ENCODE data around the gene NAA40. TPM values are rescaled to one million over a fixed set of nuclear protein-coding genes. Genes with fewer than 3 reads are reported as not detected.

NAA40 gene
- total and polyA plus RNA-seq, 2 experiments from 2014 or later, result 10.1 to 24.6 TPM

GRCh38 chr11:63931876-63932275 is 6.9 kb upstream of the NAA40 start:
- Mint-ChIP-seq H3K27me3 (ENCODE audit: insufficient read depth, low read depth, poor library complexity) (peaks cover 15% of the 10 kb centered on the region), H3K27ac (no peak overlapping the region), H3K4me1 (peaks cover 7% of the 10 kb centered on the region; the same call in 2 of the 3 replicates), H3K9me3 (no peaks in the 10 kb centered on the region), H3K4me3 (no peak overlapping the region), H3K36me3 (ENCODE audit: low read depth) (no peaks in the 10 kb centered on the region)
- Histone ChIP-seq H3F3A (replicated peaks; ENCODE audit: low read depth) (0 out of 2 replicates have a peak, but pooled peaks cover 3% of the 10 kb centered on the region), H3K79me2 (replicated peaks; ENCODE audit: insufficient read depth) (no peaks in the 10 kb centered on the region), H4K20me1 (replicated peaks; ENCODE audit: insufficient read depth) (no peaks in the 10 kb centered on the region), H3K27ac (ENCODE audit: low read depth) (no peak overlapping the region), H3K4me1 (ENCODE audit: insufficient read depth) (no peaks in the 10 kb centered on the region), H2AFZ (peak overlapping the region; percentile 87), H3K36me3 (ENCODE audit: insufficient read depth) (no peaks in the 10 kb centered on the region), H3K4me2 (no peak overlapping the region), H3K4me3 (no peak overlapping the region), H3K9me2 (ENCODE audit: insufficient read depth) (no peaks in the 10 kb centered on the region), H3K27me3 (ENCODE audit: insufficient read depth) (peaks cover 25% of the 10 kb centered on the region)
- no peak for DNase-seq (ENCODE audit: low spot score)
- TF ChIP-seq, protein P1, sequence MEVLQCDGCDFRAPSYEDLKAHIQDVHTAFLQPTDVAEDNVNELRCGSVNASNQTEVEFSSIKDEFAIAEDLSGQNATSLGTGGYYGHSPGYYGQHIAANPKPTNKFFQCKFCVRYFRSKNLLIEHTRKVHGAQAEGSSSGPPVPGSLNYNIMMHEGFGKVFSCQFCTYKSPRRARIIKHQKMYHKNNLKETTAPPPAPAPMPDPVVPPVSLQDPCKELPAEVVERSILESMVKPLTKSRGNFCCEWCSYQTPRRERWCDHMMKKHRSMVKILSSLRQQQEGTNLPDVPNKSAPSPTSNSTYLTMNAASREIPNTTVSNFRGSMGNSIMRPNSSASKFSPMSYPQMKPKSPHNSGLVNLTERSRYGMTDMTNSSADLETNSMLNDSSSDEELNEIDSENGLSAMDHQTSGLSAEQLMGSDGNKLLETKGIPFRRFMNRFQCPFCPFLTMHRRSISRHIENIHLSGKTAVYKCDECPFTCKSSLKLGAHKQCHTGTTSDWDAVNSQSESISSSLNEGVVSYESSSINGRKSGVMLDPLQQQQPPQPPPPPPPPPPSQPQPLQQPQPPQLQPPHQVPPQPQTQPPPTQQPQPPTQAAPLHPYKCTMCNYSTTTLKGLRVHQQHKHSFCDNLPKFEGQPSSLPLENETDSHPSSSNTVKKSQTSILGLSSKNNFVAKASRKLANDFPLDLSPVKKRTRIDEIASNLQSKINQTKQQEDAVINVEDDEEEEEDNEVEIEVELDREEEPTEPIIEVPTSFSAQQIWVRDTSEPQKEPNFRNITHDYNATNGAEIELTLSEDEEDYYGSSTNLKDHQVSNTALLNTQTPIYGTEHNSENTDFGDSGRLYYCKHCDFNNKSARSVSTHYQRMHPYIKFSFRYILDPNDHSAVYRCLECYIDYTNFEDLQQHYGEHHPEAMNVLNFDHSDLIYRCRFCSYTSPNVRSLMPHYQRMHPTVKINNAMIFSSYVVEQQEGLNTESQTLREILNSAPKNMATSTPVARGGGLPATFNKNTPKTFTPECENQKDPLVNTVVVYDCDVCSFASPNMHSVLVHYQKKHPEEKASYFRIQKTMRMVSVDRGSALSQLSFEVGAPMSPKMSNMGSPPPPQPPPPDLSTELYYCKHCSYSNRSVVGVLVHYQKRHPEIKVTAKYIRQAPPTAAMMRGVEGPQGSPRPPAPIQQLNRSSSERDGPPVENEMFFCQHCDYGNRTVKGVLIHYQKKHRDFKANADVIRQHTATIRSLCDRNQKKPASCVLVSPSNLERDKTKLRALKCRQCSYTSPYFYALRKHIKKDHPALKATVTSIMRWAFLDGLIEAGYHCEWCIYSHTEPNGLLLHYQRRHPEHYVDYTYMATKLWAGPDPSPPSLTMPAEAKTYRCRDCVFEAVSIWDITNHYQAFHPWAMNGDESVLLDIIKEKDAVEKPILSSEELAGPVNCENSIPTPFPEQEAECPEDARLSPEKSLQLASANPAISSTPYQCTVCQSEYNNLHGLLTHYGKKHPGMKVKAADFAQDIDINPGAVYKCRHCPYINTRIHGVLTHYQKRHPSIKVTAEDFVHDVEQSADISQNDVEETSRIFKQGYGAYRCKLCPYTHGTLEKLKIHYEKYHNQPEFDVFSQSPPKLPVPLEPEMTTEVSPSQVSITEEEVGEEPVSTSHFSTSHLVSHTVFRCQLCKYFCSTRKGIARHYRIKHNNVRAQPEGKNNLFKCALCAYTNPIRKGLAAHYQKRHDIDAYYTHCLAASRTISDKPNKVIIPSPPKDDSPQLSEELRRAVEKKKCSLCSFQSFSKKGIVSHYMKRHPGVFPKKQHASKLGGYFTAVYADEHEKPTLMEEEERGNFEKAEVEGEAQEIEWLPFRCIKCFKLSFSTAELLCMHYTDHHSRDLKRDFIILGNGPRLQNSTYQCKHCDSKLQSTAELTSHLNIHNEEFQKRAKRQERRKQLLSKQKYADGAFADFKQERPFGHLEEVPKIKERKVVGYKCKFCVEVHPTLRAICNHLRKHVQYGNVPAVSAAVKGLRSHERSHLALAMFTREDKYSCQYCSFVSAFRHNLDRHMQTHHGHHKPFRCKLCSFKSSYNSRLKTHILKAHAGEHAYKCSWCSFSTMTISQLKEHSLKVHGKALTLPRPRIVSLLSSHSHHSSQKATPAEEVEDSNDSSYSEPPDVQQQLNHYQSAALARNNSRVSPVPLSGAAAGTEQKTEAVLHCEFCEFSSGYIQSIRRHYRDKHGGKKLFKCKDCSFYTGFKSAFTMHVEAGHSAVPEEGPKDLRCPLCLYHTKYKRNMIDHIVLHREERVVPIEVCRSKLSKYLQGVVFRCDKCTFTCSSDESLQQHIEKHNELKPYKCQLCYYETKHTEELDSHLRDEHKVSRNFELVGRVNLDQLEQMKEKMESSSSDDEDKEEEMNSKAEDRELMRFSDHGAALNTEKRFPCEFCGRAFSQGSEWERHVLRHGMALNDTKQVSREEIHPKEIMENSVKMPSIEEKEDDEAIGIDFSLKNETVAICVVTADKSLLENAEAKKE (CRISPR knock-in tag; IDR thresholded peaks at IDR 0.05), result no peak
- TF ChIP-seq, protein P2, sequence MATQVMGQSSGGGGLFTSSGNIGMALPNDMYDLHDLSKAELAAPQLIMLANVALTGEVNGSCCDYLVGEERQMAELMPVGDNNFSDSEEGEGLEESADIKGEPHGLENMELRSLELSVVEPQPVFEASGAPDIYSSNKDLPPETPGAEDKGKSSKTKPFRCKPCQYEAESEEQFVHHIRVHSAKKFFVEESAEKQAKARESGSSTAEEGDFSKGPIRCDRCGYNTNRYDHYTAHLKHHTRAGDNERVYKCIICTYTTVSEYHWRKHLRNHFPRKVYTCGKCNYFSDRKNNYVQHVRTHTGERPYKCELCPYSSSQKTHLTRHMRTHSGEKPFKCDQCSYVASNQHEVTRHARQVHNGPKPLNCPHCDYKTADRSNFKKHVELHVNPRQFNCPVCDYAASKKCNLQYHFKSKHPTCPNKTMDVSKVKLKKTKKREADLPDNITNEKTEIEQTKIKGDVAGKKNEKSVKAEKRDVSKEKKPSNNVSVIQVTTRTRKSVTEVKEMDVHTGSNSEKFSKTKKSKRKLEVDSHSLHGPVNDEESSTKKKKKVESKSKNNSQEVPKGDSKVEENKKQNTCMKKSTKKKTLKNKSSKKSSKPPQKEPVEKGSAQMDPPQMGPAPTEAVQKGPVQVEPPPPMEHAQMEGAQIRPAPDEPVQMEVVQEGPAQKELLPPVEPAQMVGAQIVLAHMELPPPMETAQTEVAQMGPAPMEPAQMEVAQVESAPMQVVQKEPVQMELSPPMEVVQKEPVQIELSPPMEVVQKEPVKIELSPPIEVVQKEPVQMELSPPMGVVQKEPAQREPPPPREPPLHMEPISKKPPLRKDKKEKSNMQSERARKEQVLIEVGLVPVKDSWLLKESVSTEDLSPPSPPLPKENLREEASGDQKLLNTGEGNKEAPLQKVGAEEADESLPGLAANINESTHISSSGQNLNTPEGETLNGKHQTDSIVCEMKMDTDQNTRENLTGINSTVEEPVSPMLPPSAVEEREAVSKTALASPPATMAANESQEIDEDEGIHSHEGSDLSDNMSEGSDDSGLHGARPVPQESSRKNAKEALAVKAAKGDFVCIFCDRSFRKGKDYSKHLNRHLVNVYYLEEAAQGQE (IDR thresholded peaks at IDR 0.05; ENCODE audit: unreplicated experiment), result no peak
- TF ChIP-seq ETS1 (IDR thresholded peaks at IDR 0.05) (no peak), POLR2AphosphoS5 (IDR thresholded peaks at IDR 0.05; ENCODE audit: low read depth) (no peak), EZH2phosphoT487 (IDR thresholded peaks at IDR 0.05; ENCODE audit: unreplicated experiment) (no peak), STAT1 (IDR thresholded peaks at IDR 0.05; ENCODE audit: unreplicated experiment) (no peak), JUNB (IDR thresholded peaks at IDR 0.05; ENCODE audit: unreplicated experiment) (no peak), ZNF331 (CRISPR knock-in tag; IDR thresholded peaks at IDR 0.05; ENCODE audit: low read depth) (no peak)
- ATAC-seq, result peak; percentile 31; the same call in 2 of the 3 replicates

All from GM23338 (cell line).